Activated B cell treated with CpG ODN at 0.5 μM for 24 hours (primary cell): ENCODE measurements around the gene LIAS. TPM values are rescaled to one million over a fixed set of nuclear protein-coding genes. Genes with fewer than 3 reads are reported as not detected.
"Not testable (repeated sequence)": the region's sequence is repeated elsewhere in the genome, so short reads cannot be mapped to it uniquely, and the experiment has no call there.

Experiments
- ATAC-seq: fragments of 200-7000 bp; cut with Tn5 transposase; one replicate; pipeline ENCODE4 v1.10.0; 2021; ENCODE audit warnings: low read depth, mild to moderate bottlenecking, moderate library complexity
- CTCF ChIA-PET: fragments of 350-600 bp; sonication (Branson Sonifier 250); formaldehyde crosslinking; loops from one replicate; lab custom pipeline; 2021; ENCODE audit warnings: antibody characterized with exemption; lab: Charles Lee
- POLR2A ChIA-PET: fragments of 350-600 bp; sonication (Branson Sonifier 250); formaldehyde crosslinking; loops from one replicate; lab custom pipeline; 2021; ENCODE audit warnings: antibody characterized with exemption; lab: Charles Lee
- DNase-seq: peaks from one replicate; pipeline ENCODE4 v3.0.0; 2022
- H3K27ac Mint-ChIP-seq: one replicate; pipeline ENCODE4 v1.8.0; 2020; ENCODE audit warnings: mixed read lengths
- H3K27me3 Mint-ChIP-seq: one replicate; pipeline ENCODE4 v1.8.0; 2021; ENCODE audit warnings: mixed read lengths
- H3K36me3 Mint-ChIP-seq: one replicate; pipeline ENCODE4 v1.8.0; 2021; ENCODE audit warnings: low read depth, mixed read lengths
- H3K4me1 Mint-ChIP-seq: one replicate; pipeline ENCODE4 v1.8.0; 2021; ENCODE audit warnings: mixed read lengths
- H3K4me3 Mint-ChIP-seq: one replicate; pipeline ENCODE4 v1.8.0; 2020; ENCODE audit warnings: mild to moderate bottlenecking, mixed read lengths
- H3K9me3 Mint-ChIP-seq: one replicate; pipeline ENCODE4 v1.8.0; 2020; ENCODE audit warnings: mixed read lengths
- CTCF ChIP-seq: fragments of 200-600 bp; IDR thresholded peaks from one replicate; pipeline ENCODE4 v1.8.0; 2022; ENCODE audit warnings: antibody characterized with exemption, mild to moderate bottlenecking
- intact Hi-C: fragments of 100-400 bp; cut with micrococcal nuclease; formaldehyde crosslinking; loops from one replicate; pipeline ENCODE4 v1.15.1; 2024
- total RNA-seq: library from RNA; stranded (reverse); gene quantifications from 2 replicates; pipeline ENCODE4 v1.2.3, GENCODE V29; 2022

Gene LIAS
- total RNA-seq, 1 donor from 2014 or later, result 20.5 TPM

- no peaks in the 10 kb centered on the region for H3K27me3 Mint-ChIP-seq
- no peaks in the 10 kb centered on the region for H3K9me3 Mint-ChIP-seq
- peaks cover 28% of the 10 kb centered on the region for H3K4me1 Mint-ChIP-seq
- no peak for TF ChIP-seq CTCF
- ChIA-PET POLR2A (interaction anchor here (0.7 to 0.9 kb wide), 2 partner anchors 97 to 106 kb away, joined by 3 read pairs; no protein-coding TSS in a partner anchor), CTCF (no interaction called here)
- no peak for DNase-seq
- H3K27ac Mint-ChIP-seq, result no peak overlapping the region
- ATAC-seq, result peak; percentile 12
- intact Hi-C loops, result loop anchor here (10.0 kb wide), 2 partner anchors 788 to 852 kb away; partner anchors contain the start of gene KLF3
- H3K36me3 Mint-ChIP-seq, result peaks cover 81% of the 10 kb centered on the region
- no peak overlapping the region for H3K4me3 Mint-ChIP-seq
Measured at GRCh38 chr4:39452860-39453587, 5.8 kb upstream of the LIAS start.

- H3K4me1 Mint-ChIP-seq, result peaks cover 29% of the 10 kb centered on the region
- H3K27ac Mint-ChIP-seq, result no peak overlapping the region
- no peak overlapping the region for H3K4me3 Mint-ChIP-seq
- DNase-seq (no peak), ATAC-seq (no peak)
- ChIA-PET CTCF (interaction anchor here (1.2 kb wide), 1 partner anchor 16 kb away, joined by 4 read pairs; no protein-coding TSS in a partner anchor), POLR2A (interaction anchor here (0.7 kb wide), 1 partner anchor 96 kb away, joined by 3 read pairs; no protein-coding TSS in a partner anchor)
- intact Hi-C loops, result loop anchor here (10.0 kb wide), 2 partner anchors 789 to 851 kb away; partner anchors contain the start of gene KLF3
- TF ChIP-seq CTCF, result no peak
- H3K27me3 Mint-ChIP-seq, result no peaks in the 10 kb centered on the region
- no peaks in the 10 kb centered on the region for H3K9me3 Mint-ChIP-seq
- peaks cover 86% of the 10 kb centered on the region for H3K36me3 Mint-ChIP-seq
Measured at GRCh38 chr4:39453738-39454137, 5.1 kb upstream of the LIAS start.

- Mint-ChIP-seq H3K36me3 (peaks cover 89% of the 10 kb centered on the region), H3K27me3 (no peaks in the 10 kb centered on the region), H3K27ac (peak overlapping the region; percentile 46), H3K9me3 (no peaks in the 10 kb centered on the region), H3K4me3 (no peak overlapping the region), H3K4me1 (peaks cover 35% of the 10 kb centered on the region)
- ATAC-seq, result no peak
- ChIA-PET CTCF (interaction anchor here (1.0 to 1.3 kb wide), 3 partner anchors 9 to 14 kb away, joined by 3 to 6 read pairs (median 3); no protein-coding TSS in a partner anchor), POLR2A (interaction anchor here (0.6 to 5.6 kb wide), 2 partner anchors 8 to 331 kb away, joined by 4 to 94 read pairs; no protein-coding TSS in a partner anchor)
- intact Hi-C loops, result loop anchor here (5.0 to 10.0 kb wide), 4 partner anchors 413 to 849 kb away; partner anchors contain the start of genes KLF3 and N4BP2
- DNase-seq, result no peak
- no peak for TF ChIP-seq CTCF
Measured at GRCh38 chr4:39455486-39455885, 3.4 kb upstream of the LIAS start.

- no peaks in the 10 kb centered on the region for H3K9me3 Mint-ChIP-seq
- intact Hi-C loops, result loop anchor here (5.0 to 10.0 kb wide), 4 partner anchors 415 to 848 kb away; partner anchors contain the start of genes KLF3 and N4BP2
- DNase-seq, result no peak
- H3K4me1 Mint-ChIP-seq, result peaks cover 36% of the 10 kb centered on the region
- peak overlapping the region; percentile 98 for H3K27ac Mint-ChIP-seq
- peaks cover 74% of the 10 kb centered on the region for H3K36me3 Mint-ChIP-seq
- ChIA-PET POLR2A (interaction anchor here (0.6 to 5.6 kb wide), 7 partner anchors 10 to 241 kb away, joined by 3 to 94 read pairs (median 23); partner anchors contain the start of genes RFC1 and SMIM14), CTCF (interaction anchor here (0.6 to 2.2 kb wide), 5 partner anchors 9 to 696 kb away, joined by 3 to 9 read pairs (median 6); no protein-coding TSS in a partner anchor)
- TF ChIP-seq CTCF, result no peak
- ATAC-seq, result no peak
- peak overlapping the region; percentile 97 for H3K4me3 Mint-ChIP-seq
- H3K27me3 Mint-ChIP-seq, result no peaks in the 10 kb centered on the region
Measured at GRCh38 chr4:39456946-39457763, 1.7 kb upstream of the LIAS start.

- H3K27ac Mint-ChIP-seq, result peak overlapping the region; percentile 98
- not testable (repeated sequence) for H3K9me3 Mint-ChIP-seq, DNase-seq, H3K27me3 Mint-ChIP-seq
- ChIA-PET CTCF (interaction anchor here (1.1 to 2.2 kb wide), 3 partner anchors 10 to 520 kb away, joined by 3 to 9 read pairs (median 8); no protein-coding TSS in a partner anchor), POLR2A (interaction anchor here (0.5 to 5.6 kb wide), 23 partner anchors 8 to 859 kb away, joined by 3 to 94 read pairs (median 4); partner anchors contain the start of genes RFC1, SMIM14, UGDH and WDR19)
- H3K4me3 Mint-ChIP-seq, result peak overlapping the region; percentile 97
- peaks cover 36% of the 10 kb centered on the region for H3K4me1 Mint-ChIP-seq
- intact Hi-C loops, result loop anchor here (1.0 to 10.0 kb wide), 10 partner anchors 11 to 847 kb away; partner anchors contain the start of genes KLF3, N4BP2, PDS5A and SMIM14
- ATAC-seq, result peak; percentile 3
- peaks cover 66% of the 10 kb centered on the region for H3K36me3 Mint-ChIP-seq
Measured at GRCh38 chr4:39458161-39458504, 723 bp upstream of the LIAS start.
